GM12865 (cell line): ENCODE measurements around the gene ADARB2.

ENCODE experiments used
- DNase-seq: peaks from one replicate; pipeline ENCODE4 v3.0.0; 2010; ENCODE audit warnings: low read depth
- H3K4me3 ChIP-seq: 2 replicates; pipeline ENCODE4 v1.5.1; 2011; ENCODE audit warnings: mild to moderate bottlenecking, low read depth, low read length, control low read depth
- TF ChIP-seq, protein P1 (sequence below): IDR thresholded peaks from 2 replicates; pipeline ENCODE4 v1.5.1; 2011; ENCODE audit warnings: low read length, control low read depth, low read depth, inconsistent platforms; ENCODE audit not compliant: insufficient read depth; ENCODE audit errors: missing control alignments

The ADARB2 gene

DNA sequence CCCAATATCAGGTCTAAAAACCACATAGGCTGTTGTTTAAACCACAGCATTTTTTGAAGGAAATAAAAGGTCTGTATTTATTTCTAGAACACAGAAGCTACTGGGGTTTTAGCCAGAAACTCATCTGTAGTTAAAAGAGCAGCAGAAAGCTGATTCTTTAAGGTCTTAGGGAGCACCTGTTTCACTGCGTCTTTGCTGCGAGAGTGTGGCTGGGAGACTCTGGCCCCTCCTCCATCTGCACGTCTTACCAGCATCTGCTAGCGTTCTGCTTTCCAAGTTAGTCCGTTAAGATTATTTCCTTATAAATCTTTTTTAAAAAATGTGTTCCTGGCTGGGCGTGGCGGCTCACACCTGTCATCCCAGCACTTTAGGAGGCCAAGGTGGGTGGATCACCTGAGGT, 95.9 kb downstream of the ADARB2 start:
- TF ChIP-seq, protein P1, sequence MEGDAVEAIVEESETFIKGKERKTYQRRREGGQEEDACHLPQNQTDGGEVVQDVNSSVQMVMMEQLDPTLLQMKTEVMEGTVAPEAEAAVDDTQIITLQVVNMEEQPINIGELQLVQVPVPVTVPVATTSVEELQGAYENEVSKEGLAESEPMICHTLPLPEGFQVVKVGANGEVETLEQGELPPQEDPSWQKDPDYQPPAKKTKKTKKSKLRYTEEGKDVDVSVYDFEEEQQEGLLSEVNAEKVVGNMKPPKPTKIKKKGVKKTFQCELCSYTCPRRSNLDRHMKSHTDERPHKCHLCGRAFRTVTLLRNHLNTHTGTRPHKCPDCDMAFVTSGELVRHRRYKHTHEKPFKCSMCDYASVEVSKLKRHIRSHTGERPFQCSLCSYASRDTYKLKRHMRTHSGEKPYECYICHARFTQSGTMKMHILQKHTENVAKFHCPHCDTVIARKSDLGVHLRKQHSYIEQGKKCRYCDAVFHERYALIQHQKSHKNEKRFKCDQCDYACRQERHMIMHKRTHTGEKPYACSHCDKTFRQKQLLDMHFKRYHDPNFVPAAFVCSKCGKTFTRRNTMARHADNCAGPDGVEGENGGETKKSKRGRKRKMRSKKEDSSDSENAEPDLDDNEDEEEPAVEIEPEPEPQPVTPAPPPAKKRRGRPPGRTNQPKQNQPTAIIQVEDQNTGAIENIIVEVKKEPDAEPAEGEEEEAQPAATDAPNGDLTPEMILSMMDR = no peak
- DNase-seq = no peak
- H3K4me3 ChIP-seq = no peak overlapping the region

DNA sequence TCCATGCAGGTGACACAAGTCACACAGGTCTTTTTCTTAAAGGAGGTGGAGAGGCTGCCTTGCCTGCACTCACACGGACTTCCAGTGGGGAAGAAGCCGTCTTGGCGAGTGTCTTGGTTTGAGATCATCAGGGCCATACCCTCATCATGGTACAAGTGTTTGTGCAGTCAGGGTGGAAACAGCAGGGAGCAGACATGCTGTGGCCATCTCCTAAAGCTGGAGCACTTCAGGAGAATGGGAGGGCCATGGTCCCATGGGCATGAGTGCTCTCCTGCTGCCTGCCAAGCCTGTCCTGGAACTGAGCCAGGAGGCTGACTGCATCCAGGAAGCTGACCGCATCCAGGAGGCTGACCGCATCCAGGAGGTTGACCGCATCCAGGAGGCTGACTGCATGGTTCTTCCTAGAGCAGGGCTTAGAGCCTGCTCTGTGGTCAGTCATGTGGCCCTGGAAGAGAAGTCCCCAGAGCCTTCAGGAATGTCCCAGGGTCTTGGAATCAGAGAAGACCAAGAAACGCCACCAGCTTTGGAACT, 98.4 kb downstream of the ADARB2 start:
- TF ChIP-seq, protein P1 = no peak
- H3K4me3 ChIP-seq = no peak overlapping the region
- no peak for DNase-seq

DNA sequence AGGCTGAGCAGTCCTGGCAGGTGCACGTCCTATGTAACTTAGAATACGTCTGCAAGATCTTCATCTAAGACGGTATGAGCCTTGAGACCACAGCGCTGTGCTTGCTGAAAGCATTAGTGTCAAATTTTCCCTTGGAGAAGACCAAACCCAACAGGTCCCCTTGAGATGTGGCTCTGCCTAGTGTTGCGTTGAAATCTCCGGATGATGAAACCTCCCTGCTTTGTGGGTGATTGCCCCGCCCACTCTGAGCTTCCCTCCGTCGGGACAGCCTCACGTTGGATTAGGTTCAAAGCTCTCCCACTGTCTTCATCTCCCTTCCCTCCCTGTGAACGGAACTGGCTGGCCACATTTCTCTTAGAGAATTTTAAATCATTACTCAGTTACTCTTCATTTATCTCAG, 102.0 kb downstream of the ADARB2 start:
- H3K4me3 ChIP-seq = no peak overlapping the region
- TF ChIP-seq, protein P1 = no peak
- DNase-seq = no peak

DNA sequence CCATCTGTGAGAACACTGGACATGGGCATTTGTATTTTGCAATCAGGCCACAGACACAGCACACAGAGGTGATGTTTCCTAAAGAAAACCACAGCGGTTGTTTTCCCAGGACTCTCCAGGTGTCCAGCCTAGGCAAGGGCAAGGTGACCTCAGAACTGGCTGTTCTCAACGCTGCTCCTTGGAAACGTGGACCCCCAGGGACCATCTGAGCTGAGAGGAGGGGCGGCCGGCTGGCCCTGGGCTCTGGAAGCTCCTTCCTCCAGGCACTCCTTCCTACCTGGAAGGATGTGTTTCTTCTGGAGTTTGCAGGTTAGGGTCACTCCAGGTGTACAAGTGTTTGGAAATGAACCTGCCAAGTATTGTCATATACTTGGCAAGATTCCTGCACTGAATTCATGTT, 103.1 kb downstream of the ADARB2 start:
- no peak overlapping the region for H3K4me3 ChIP-seq
- no peak for DNase-seq
- TF ChIP-seq, protein P1 = no peak

DNA sequence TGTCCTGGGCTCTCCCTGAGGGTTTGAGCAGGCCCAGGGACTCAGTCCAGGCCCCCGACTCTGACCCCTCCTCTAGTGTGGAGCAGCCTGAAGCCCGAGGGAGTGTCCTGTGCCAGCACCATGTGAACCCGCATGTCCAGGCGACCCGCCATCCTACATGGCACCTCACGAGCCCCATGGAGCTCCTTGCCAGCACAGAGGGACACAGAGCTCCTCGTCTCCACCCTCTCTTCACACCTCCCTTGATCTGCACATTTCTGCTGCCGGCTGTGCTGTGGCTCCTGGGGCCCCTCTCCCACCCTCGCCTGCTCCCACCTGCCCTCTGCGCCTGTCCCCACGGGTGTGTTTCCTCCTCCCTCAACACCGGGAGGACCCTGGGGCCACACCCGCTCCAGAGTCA, 103.5 kb downstream of the ADARB2 start:
- no peak for DNase-seq
- H3K4me3 ChIP-seq = no peak overlapping the region
- TF ChIP-seq, protein P1 = no peak

DNA sequence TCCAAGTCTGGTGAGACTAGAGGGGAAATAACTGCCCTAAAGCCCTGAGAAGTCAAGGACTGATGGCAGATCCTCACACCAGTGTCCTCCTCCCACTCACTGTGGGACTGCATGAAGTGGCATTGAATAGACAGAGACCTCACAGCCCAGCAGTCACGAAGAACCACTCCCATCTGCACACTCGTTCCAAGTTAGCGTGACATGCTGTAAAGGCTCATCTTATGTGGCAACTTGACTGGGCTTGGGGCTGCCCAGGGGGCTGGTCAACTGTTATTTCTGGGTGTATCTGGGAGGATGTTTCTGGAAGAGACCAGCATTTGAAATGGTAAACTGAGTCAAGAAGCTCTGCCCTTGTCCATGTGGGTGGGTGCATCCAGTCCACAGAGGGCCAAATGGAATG, 104.7 kb downstream of the ADARB2 start:
- TF ChIP-seq, protein P1 = no peak
- DNase-seq = no peak
- no peak overlapping the region for H3K4me3 ChIP-seq

DNA sequence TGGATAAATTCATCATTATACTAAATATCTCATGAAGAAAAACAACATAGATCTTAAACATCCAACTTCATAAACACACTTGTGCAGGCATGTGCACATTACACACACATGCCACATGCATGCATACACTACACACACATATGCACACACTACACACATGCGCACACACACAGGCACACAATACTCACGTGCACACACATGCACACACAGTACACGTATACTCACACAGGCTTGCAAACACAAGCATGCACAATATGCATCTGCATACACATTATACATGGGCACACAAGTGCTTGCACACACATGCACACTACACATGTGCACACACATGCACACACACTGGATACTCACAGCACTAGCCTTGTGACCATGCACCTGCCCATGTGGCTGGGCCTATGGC, 105.2 kb downstream of the ADARB2 start:
- DNase-seq = no peak
- no peak overlapping the region for H3K4me3 ChIP-seq
- TF ChIP-seq, protein P1 = no peak
